HepG2 (cell line): ENCODE data around the gene LYZL1. TPM values are rescaled to one million over a fixed set of nuclear protein-coding genes. Genes with fewer than 3 reads are reported as not detected.

Experiments
- BRD4 ChIP-seq: sonication (generic); formaldehyde crosslinking; IDR thresholded peaks from 2 replicates; pipeline ENCODE4 v1.4.0; 2020; ENCODE audit warnings: missing genetic modification reagents
- DNMT1 ChIP-seq: sonication (generic); formaldehyde crosslinking; IDR thresholded peaks from 2 replicates; pipeline ENCODE4 v1.5.1; 2020; ENCODE audit warnings: mild to moderate bottlenecking, missing genetic modification reagents
- EP300 ChIP-seq, 3 experiments: sonication (generic) in 1 of 3; formaldehyde crosslinking in 1 of 3; IDR thresholded peaks; 2 replicates each; pipeline versions ENCODE4 v1.5.1 to v1.6.1; 2011 to 2020; ENCODE audit warnings: low read depth in 2 of 3, low read length in 2 of 3, borderline replicate concordance in 1 of 3, improper control_type of control experiment in 1 of 3, mild to moderate bottlenecking in 1 of 3, missing genetic modification reagents in 1 of 3, moderate library complexity in 1 of 3
- FOXA3 ChIP-seq: IDR thresholded peaks from 2 replicates; pipeline ENCODE4 v1.6.1; 2016; ENCODE audit warnings: missing genetic modification reagents, missing compliant biosample characterization
- HNRNPLL ChIP-seq: fragments of 200-400 bp; formaldehyde crosslinking; IDR thresholded peaks from 2 replicates; pipeline ENCODE4 v1.6.1; 2017; ENCODE audit warnings: mild to moderate bottlenecking, low read depth, low read length; ENCODE audit not compliant: poor library complexity, severe bottlenecking
- KMT2B ChIP-seq: IDR thresholded peaks from 2 replicates; pipeline ENCODE4 v1.6.1; 2016; ENCODE audit warnings: missing genetic modification reagents, missing compliant biosample characterization
- NFE2L1 ChIP-seq: sonication (generic); formaldehyde crosslinking; IDR thresholded peaks from 2 replicates; pipeline ENCODE4 v1.4.0; 2020; ENCODE audit warnings: missing genetic modification reagents, mild to moderate bottlenecking, borderline replicate concordance
- RXRA ChIP-seq: sonication (generic); formaldehyde crosslinking; IDR thresholded peaks from 2 replicates; pipeline ENCODE4 v1.5.1; 2020; ENCODE audit warnings: missing genetic modification reagents
- SALL1 ChIP-seq: sonication (generic); formaldehyde crosslinking; IDR thresholded peaks from 2 replicates; pipeline ENCODE4 v1.8.0; 2022; ENCODE audit warnings: mild to moderate bottlenecking, missing genetic modification reagents
- SP5 ChIP-seq: IDR thresholded peaks from 2 replicates; pipeline ENCODE4 v1.6.1; 2016; ENCODE audit warnings: low read depth, borderline replicate concordance
- SRSF4 ChIP-seq: fragments of 200-400 bp; formaldehyde crosslinking; IDR thresholded peaks from one replicate; pipeline ENCODE4 v1.6.1; 2018; ENCODE audit warnings: mild to moderate bottlenecking, low read depth, low read length, moderate library complexity; ENCODE audit not compliant: poor library complexity, severe bottlenecking
- ZBTB43 ChIP-seq: sonication (generic); formaldehyde crosslinking; conservative IDR thresholded peaks from 2 replicates; pipeline ENCODE4 v1.4.0; 2020; ENCODE audit warnings: missing genetic modification reagents
- ZBTB7B ChIP-seq: sonication (generic); formaldehyde crosslinking; IDR thresholded peaks from 2 replicates; pipeline ENCODE4 v1.4.0; 2020; ENCODE audit warnings: missing genetic modification reagents
- ZNF318 ChIP-seq: sonication (generic); formaldehyde crosslinking; IDR thresholded peaks from 2 replicates; pipeline ENCODE4 v1.4.0; 2020; ENCODE audit warnings: mild to moderate bottlenecking, missing genetic modification reagents
- ZNF569 ChIP-seq: sonication (generic); formaldehyde crosslinking; IDR thresholded peaks from 2 replicates; pipeline ENCODE4 v1.5.0; 2020; ENCODE audit warnings: mild to moderate bottlenecking, missing genetic modification reagents, moderate library complexity, borderline replicate concordance
- ZNF615 ChIP-seq: sonication (generic); formaldehyde crosslinking; IDR thresholded peaks from 2 replicates; pipeline ENCODE4 v1.5.0; 2020; ENCODE audit warnings: mild to moderate bottlenecking, missing genetic modification reagents, borderline replicate concordance
- ZNF768 ChIP-seq: sonication (generic); formaldehyde crosslinking; IDR thresholded peaks from 2 replicates; pipeline ENCODE4 v1.4.0; 2020; ENCODE audit warnings: missing genetic modification reagents
- ZNF816 ChIP-seq: sonication (generic); formaldehyde crosslinking; IDR thresholded peaks from 2 replicates; pipeline ENCODE4 v1.8.0; 2022; ENCODE audit warnings: missing genetic modification reagents, mild to moderate bottlenecking, borderline replicate concordance
- ZNF841 ChIP-seq: sonication (generic); formaldehyde crosslinking; IDR thresholded peaks from 2 replicates; pipeline ENCODE4 v1.8.1; 2023; ENCODE audit warnings: missing genetic modification reagents, borderline replicate concordance
- ZSCAN5A ChIP-seq: sonication (generic); formaldehyde crosslinking; IDR thresholded peaks from 2 replicates; pipeline ENCODE4 v1.8.0; 2022; ENCODE audit warnings: mild to moderate bottlenecking, missing genetic modification reagents, borderline replicate concordance
- polyA plus RNA-seq, 8 experiments: library from polyadenylated mRNA; depleted of rRNA in 3 of 8; stranded (reverse) in 7 of 8; unstranded in 1 of 8; fragments of >200 nt; fragmentation: Illumina TruSeq in 4 of 8; extraction: Trizol in 4 of 8; gene quantifications; 2 replicates each; pipeline versions ENCODE4 v1.2.1 to v1.2.3, GENCODE V29; 2011 to 2016; ENCODE audit warnings: low read depth in 4 of 8, missing spikeins in 1 of 8, mixed read lengths in 1 of 8; ENCODE audit not compliant: insufficient read depth in 1 of 8
- total RNA-seq, 5 experiments: library from RNA; depleted of rRNA; stranded (reverse); fragments of >200 nt; fragmentation: Illumina TruSeq; extraction: Trizol; gene quantifications; 2 replicates each; pipeline ENCODE4 v1.2.3, GENCODE V29; 2016; ENCODE audit warnings: low read depth in 1 of 5

LYZL1 gene
- total and polyA plus RNA-seq, 2 of the 13 experiments (the other 11 are each of a cell fraction or from before 2014, with no cell fraction given), result not detected

- TF ChIP-seq SP5 (CRISPR knock-in tag), result no peak
- no peak for TF ChIP-seq ZNF318
- TF ChIP-seq RXRA (CRISPR knock-in tag), result no peak
- TF ChIP-seq FOXA3 (CRISPR knock-in tag), result peak; percentile 59; the same call in 1 of the 2 replicates
- no peak for TF ChIP-seq SRSF4
- TF ChIP-seq EP300 (IDR thresholded peaks at IDR 0.05; ENCODE audit: low read depth in 2 of 2, low read length in 2 of 2), result peak in 1 of 2 experiments; percentile 30; a peak in 1 of 4 replicates
- no peak for TF ChIP-seq EP300 (CRISPR knock-in tag; IDR thresholded peaks at IDR 0.05; ENCODE audit: borderline replicate concordance)
- TF ChIP-seq ZNF841, result no peak
- TF ChIP-seq ZBTB7B (CRISPR knock-in tag), result no peak
- no peak for TF ChIP-seq DNMT1 (CRISPR knock-in tag)
- TF ChIP-seq NFE2L1 (CRISPR knock-in tag), result no peak
- no peak for TF ChIP-seq BRD4 (CRISPR knock-in tag)
- TF ChIP-seq ZNF768 (CRISPR knock-in tag), result no peak
- TF ChIP-seq SALL1 (CRISPR knock-in tag), result peak; percentile 48; the same call in 1 of the 2 replicates
- no peak for TF ChIP-seq ZNF816 (CRISPR knock-in tag)
- TF ChIP-seq ZNF615 (CRISPR knock-in tag), result no peak
- no peak for TF ChIP-seq HNRNPLL
- no peak for TF ChIP-seq ZSCAN5A
- no peak for TF ChIP-seq ZNF569 (CRISPR knock-in tag)
- no peak for TF ChIP-seq ZBTB43 (CRISPR knock-in tag)
- no peak for TF ChIP-seq KMT2B (CRISPR knock-in tag)
Observed at GRCh38 chr10:29329420-29329819, 40.5 kb downstream of the LYZL1 start (continued).
